Neural cell (in vitro differentiated cells): ENCODE measurements around the gene KIF4A. TPM values are rescaled to one million over a fixed set of nuclear protein-coding genes. Genes with fewer than 3 reads are reported as not detected.

Experiments
- H2AFZ ChIP-seq: fragments of 200-600, 300-800 bp; sonication (generic), shearing (Covaris generic); 2 replicates; pipeline ENCODE4 v1.6.0; 2014; ENCODE audit warnings: low read depth, mild to moderate bottlenecking, antibody characterized with exemption, low read length, moderate library complexity
- H3F3A ChIP-seq: fragments of 200-600 bp; shearing (Covaris generic); 2 replicates; pipeline ENCODE4 v1.6.1; 2016; ENCODE audit warnings: mild to moderate bottlenecking, moderate library complexity, mixed read lengths, antibody characterized with exemption, low read length; ENCODE audit not compliant: insufficient read depth, poor library complexity, severe bottlenecking
- H3K27ac ChIP-seq: fragments of 200-600, 300-800 bp; sonication (generic), shearing (Covaris generic); 2 replicates; pipeline ENCODE4 v1.5.1; 2014; ENCODE audit warnings: mild to moderate bottlenecking, low read length, moderate library complexity
- H3K27me3 ChIP-seq: fragments of 300-800, 200-600 bp; sonication (generic), shearing (Covaris generic); 2 replicates; pipeline ENCODE4 v1.6.0; 2014; ENCODE audit warnings: mild to moderate bottlenecking, low read depth, low read length, moderate library complexity; ENCODE audit not compliant: insufficient read depth
- H3K36me3 ChIP-seq: fragments of 300-800, 200-600 bp; sonication (generic), shearing (Covaris generic); 2 replicates; pipeline ENCODE4 v1.5.1; 2014; ENCODE audit warnings: mild to moderate bottlenecking, antibody characterized with exemption, low read length, moderate library complexity; ENCODE audit not compliant: insufficient read depth
- H3K4me2 ChIP-seq: fragments of 300-800, 200-600 bp; sonication (generic), shearing (Covaris generic); 2 replicates; pipeline ENCODE4 v1.6.0; 2014; ENCODE audit warnings: mild to moderate bottlenecking, low read length
- H3K4me3 ChIP-seq: fragments of 300-800, 200-600 bp; sonication (generic), shearing (Covaris generic); 2 replicates; pipeline ENCODE4 v1.5.1; 2014; ENCODE audit warnings: mild to moderate bottlenecking, low read length, moderate library complexity
- H3K79me2 ChIP-seq: fragments of 200-600 bp; shearing (Covaris generic); replicated peaks from 2 replicates; pipeline ENCODE4 v1.6.0; 2014; ENCODE audit warnings: mild to moderate bottlenecking, low read length, moderate library complexity; ENCODE audit not compliant: insufficient read depth
- H3K9ac ChIP-seq: fragments of 300-800, 200-600 bp; sonication (generic), shearing (Covaris generic); 2 replicates; pipeline ENCODE4 v1.6.1; 2016; ENCODE audit warnings: mild to moderate bottlenecking, low read length, mixed read lengths
- H3K9me2 ChIP-seq: fragments of 200-600 bp; shearing (Covaris generic); 2 replicates; pipeline ENCODE4 v1.6.1; 2016; ENCODE audit warnings: mild to moderate bottlenecking, low read length, mixed read lengths; ENCODE audit not compliant: insufficient read depth
- H3K9me3 ChIP-seq: fragments of 200-600, 300-800 bp; sonication (generic), shearing (Covaris generic); 2 replicates; pipeline ENCODE4 v1.6.1; 2016; ENCODE audit warnings: mild to moderate bottlenecking, mixed run types, low read length, moderate library complexity, mixed read lengths
- H4K20me1 ChIP-seq: fragments of 200-600 bp; shearing (Covaris generic); 2 replicates; pipeline ENCODE4 v1.6.1; 2016; ENCODE audit warnings: mild to moderate bottlenecking, mixed run types; ENCODE audit not compliant: insufficient read depth
- EP300 ChIP-seq: fragments of 450-650 bp; conservative IDR thresholded peaks from 2 replicates; pipeline ENCODE4 v1.6.1; 2014; ENCODE audit warnings: antibody characterized with exemption, mild to moderate bottlenecking, moderate library complexity; ENCODE audit not compliant: poor library complexity, severe bottlenecking
- EZH2 ChIP-seq: fragments of 200-600, 300-800 bp; shearing (Covaris generic), sonication (generic); IDR thresholded peaks from 2 replicates; pipeline ENCODE4 v1.6.1; 2014; ENCODE audit warnings: antibody characterized with exemption, low read length, borderline replicate concordance, mild to moderate bottlenecking; ENCODE audit not compliant: insufficient read depth, poor library complexity, severe bottlenecking
- MXI1 ChIP-seq: fragments of 450-650 bp; conservative IDR thresholded peaks from 2 replicates; pipeline ENCODE4 v1.6.1; 2014; ENCODE audit warnings: antibody characterized with exemption, mild to moderate bottlenecking; ENCODE audit not compliant: poor library complexity, severe bottlenecking
- POLR2AphosphoS5 ChIP-seq: IDR thresholded peaks from 2 replicates; pipeline ENCODE4 v1.6.1; 2012
- RAD21 ChIP-seq: fragments of 450-650 bp; conservative IDR thresholded peaks from 2 replicates; pipeline ENCODE4 v1.6.1; 2014; ENCODE audit warnings: antibody characterized with exemption, mild to moderate bottlenecking, moderate library complexity
- SMC3 ChIP-seq: fragments of 450-650 bp; conservative IDR thresholded peaks from 2 replicates; pipeline ENCODE4 v1.6.1; 2014; ENCODE audit warnings: antibody characterized with exemption, mild to moderate bottlenecking, moderate library complexity; ENCODE audit not compliant: poor library complexity
- TAF1 ChIP-seq: IDR thresholded peaks from 2 replicates; pipeline ENCODE4 v1.6.1; 2012; ENCODE audit warnings: low read depth
- polyA plus RNA-seq: library from polyadenylated mRNA; depleted of rRNA; stranded (reverse); fragments of >200 nt; gene quantifications from 2 replicates; pipeline ENCODE4 v1.2.3, GENCODE V29; 2014
- TF ChIP-seq, protein P1 (sequence below): fragments of 450-650 bp; IDR thresholded peaks from 2 replicates; pipeline ENCODE4 v1.5.1; 2014; ENCODE audit warnings: antibody characterized with exemption, mild to moderate bottlenecking, moderate library complexity; ENCODE audit not compliant: poor library complexity, severe bottlenecking
- TF ChIP-seq, protein P2 (sequence below): IDR thresholded peaks from 2 replicates; pipeline ENCODE4 v1.6.1; 2012; ENCODE audit warnings: borderline replicate concordance

KIF4A gene
- polyA plus RNA-seq, 1 donor from 2014 or later, result 1.1 TPM

DNA sequence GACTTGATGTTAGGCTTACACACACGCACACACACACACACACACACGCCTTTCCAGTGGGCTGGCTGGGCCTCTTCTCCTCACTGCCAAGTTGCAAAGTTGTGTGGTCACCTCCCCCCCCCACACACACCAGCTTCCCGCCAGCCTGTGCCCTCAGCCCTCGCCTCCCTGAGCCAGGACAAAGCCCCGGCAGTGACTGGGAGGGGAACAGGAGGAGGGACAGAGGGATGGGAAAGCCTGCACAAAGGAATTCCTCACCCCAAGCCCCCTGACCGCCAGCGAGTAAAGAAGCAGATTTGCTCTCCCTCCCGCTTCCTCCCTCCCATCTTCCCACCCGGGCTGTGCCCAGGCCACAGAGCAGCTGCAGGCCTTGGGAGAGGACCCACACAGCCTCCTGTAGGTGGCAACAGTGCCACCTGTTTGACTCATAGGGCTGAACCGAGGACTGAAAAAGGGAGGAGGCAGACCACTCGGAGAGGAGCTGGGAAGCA is 133.0 kb downstream of the KIF4A start, which contains the start of gene GDPD2:
Gene GDPD2, plus strand, starts transcription at position 464 of the 491 bp plus-strand sequence. CDS start 1,671 bp downstream, outside the sequence.
- no peak within 1 kb of the TSS for H3K9ac ChIP-seq
- H3K4me2 ChIP-seq, result no peak within 1 kb of the TSS

DNA sequence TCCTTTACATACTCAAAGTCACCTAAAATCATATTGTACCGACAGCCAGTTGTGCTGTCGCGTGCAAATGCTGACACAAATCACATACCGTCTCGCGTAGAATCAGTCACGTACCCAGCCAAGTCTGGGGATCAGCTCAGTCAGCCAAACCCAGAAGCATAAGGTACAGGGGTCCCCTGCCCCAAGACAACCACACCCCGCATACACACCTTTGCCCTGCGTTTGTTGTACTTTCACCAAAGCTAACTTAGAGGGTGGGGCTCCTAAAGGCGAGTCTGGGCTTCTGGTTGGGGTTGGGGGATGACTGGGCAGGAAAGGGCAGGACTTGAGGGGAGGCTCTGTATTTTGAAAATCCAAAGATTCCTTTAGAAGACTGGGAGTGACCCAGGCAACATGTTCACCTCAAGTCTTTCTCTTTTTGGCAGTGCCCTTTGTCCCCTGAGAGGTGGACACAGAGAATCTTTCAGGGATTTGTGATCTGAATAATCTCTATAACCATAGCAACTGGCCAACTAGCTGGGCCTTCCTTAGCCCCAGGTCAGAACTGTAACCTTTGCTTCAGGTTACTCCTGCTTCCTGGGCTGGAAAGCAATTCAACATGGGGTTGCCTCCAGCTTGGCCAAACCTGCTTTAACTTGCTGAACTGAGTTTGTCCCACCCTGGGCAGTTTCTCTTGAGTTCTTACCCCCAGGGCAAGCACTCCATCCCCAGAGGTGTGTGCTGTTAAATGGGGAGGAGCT is 134.2 kb downstream of the KIF4A start:
- Histone ChIP-seq H3K27ac (no peak overlapping the region), H3K9me2 (no peaks in the 10 kb centered on the region), H3K4me3 (no peak overlapping the region), H3K79me2 (no peaks in the 10 kb centered on the region), H3K4me2 (no peak overlapping the region), H4K20me1 (no peaks in the 10 kb centered on the region), H3K9ac (no peak overlapping the region), H3F3A (no peaks in the 10 kb centered on the region), H3K27me3 (no peaks in the 10 kb centered on the region), H3K36me3 (no peaks in the 10 kb centered on the region), H2AFZ (no peak overlapping the region), H3K9me3 (no peaks in the 10 kb centered on the region)
- TF ChIP-seq RAD21 (no peak), EP300 (no peak), EZH2 (no peak), POLR2AphosphoS5 (no peak), TAF1 (no peak), MXI1 (no peak), SMC3 (no peak)
- TF ChIP-seq, protein P1, sequence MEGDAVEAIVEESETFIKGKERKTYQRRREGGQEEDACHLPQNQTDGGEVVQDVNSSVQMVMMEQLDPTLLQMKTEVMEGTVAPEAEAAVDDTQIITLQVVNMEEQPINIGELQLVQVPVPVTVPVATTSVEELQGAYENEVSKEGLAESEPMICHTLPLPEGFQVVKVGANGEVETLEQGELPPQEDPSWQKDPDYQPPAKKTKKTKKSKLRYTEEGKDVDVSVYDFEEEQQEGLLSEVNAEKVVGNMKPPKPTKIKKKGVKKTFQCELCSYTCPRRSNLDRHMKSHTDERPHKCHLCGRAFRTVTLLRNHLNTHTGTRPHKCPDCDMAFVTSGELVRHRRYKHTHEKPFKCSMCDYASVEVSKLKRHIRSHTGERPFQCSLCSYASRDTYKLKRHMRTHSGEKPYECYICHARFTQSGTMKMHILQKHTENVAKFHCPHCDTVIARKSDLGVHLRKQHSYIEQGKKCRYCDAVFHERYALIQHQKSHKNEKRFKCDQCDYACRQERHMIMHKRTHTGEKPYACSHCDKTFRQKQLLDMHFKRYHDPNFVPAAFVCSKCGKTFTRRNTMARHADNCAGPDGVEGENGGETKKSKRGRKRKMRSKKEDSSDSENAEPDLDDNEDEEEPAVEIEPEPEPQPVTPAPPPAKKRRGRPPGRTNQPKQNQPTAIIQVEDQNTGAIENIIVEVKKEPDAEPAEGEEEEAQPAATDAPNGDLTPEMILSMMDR, result no peak
- TF ChIP-seq, protein P2, sequence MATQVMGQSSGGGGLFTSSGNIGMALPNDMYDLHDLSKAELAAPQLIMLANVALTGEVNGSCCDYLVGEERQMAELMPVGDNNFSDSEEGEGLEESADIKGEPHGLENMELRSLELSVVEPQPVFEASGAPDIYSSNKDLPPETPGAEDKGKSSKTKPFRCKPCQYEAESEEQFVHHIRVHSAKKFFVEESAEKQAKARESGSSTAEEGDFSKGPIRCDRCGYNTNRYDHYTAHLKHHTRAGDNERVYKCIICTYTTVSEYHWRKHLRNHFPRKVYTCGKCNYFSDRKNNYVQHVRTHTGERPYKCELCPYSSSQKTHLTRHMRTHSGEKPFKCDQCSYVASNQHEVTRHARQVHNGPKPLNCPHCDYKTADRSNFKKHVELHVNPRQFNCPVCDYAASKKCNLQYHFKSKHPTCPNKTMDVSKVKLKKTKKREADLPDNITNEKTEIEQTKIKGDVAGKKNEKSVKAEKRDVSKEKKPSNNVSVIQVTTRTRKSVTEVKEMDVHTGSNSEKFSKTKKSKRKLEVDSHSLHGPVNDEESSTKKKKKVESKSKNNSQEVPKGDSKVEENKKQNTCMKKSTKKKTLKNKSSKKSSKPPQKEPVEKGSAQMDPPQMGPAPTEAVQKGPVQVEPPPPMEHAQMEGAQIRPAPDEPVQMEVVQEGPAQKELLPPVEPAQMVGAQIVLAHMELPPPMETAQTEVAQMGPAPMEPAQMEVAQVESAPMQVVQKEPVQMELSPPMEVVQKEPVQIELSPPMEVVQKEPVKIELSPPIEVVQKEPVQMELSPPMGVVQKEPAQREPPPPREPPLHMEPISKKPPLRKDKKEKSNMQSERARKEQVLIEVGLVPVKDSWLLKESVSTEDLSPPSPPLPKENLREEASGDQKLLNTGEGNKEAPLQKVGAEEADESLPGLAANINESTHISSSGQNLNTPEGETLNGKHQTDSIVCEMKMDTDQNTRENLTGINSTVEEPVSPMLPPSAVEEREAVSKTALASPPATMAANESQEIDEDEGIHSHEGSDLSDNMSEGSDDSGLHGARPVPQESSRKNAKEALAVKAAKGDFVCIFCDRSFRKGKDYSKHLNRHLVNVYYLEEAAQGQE, result no peak

More for the DNA sequence above, 133.0 kb downstream of the KIF4A start, which contains the start of gene GDPD2:
- H3K27ac ChIP-seq, result no peak within 1 kb of the TSS
- H3K4me3 ChIP-seq, result no peak within 1 kb of the TSS
- H3K79me2 ChIP-seq, result no peaks in the 10 kb centered on the region
- H3K9me3 ChIP-seq, result no peaks in the 10 kb centered on the region
- no peaks in the 10 kb centered on the region for H3K36me3 ChIP-seq
- no peaks in the 10 kb centered on the region for H3K9me2 ChIP-seq
- no peak within 1 kb of the TSS for H2AFZ ChIP-seq
- TF ChIP-seq EZH2 (no peak), TAF1 (no peak), MXI1 (no peak), POLR2AphosphoS5 (no peak), EP300 (no peak), RAD21 (peak; percentile 54), SMC3 (peak; percentile 43)
- TF ChIP-seq, protein P1, result peak; percentile 61
- TF ChIP-seq, protein P2, result no peak
- no peaks in the 10 kb centered on the region for H3F3A ChIP-seq
- no peaks in the 10 kb centered on the region for H3K27me3 ChIP-seq
- H4K20me1 ChIP-seq, result no peaks in the 10 kb centered on the region
